GM12878 (cell line): ENCODE results near the gene CR2. TPM values are rescaled to one million over a fixed set of nuclear protein-coding genes. Genes with fewer than 3 reads are reported as not detected.

Experiments used
- ATAC-seq: fragments of 200-7000 bp; cut with Tn5 transposase; 3 replicates; pipeline ENCODE4 v1.9.1; 2020; ENCODE audit warnings: mild to moderate bottlenecking, moderate library complexity
- BruUV-seq: library from RNA; stranded (reverse); fragments of 400-500 nt; replicated peaks from 2 replicates; lab custom pipeline; 2021; lab: Mats Ljungman, UMichigan
- CTCF ChIA-PET: fragments of 300-600 bp; sonication (Branson Sonifier 250); formaldehyde crosslinking; extraction: SDS; loops from one replicate; lab custom pipeline; 2021; ENCODE audit warnings: inconsistent platforms; lab: Yijun Ruan, JAX
- POLR2A ChIA-PET: fragments of 350-600 bp; formaldehyde crosslinking; extraction: SDS; loops from one replicate; lab custom pipeline; 2021; ENCODE audit warnings: inconsistent platforms; lab: Charles Lee
- RAD21 ChIA-PET: fragments of 300-600 bp; sonication (Branson Sonifier 250); formaldehyde crosslinking; loops from one replicate; lab custom pipeline; 2023; ENCODE audit warnings: antibody characterized with exemption; ENCODE audit not compliant: unreplicated experiment; lab: Charles Lee
- SMC1A ChIA-PET: fragments of 300-600 bp; sonication (Branson Sonifier 250); formaldehyde crosslinking; loops from one replicate; lab custom pipeline; 2023; ENCODE audit not compliant: unreplicated experiment, uncharacterized antibody; lab: Charles Lee
- DNase-seq: peaks from one replicate; pipeline ENCODE4 v3.0.0-alpha.2; 2011; ENCODE audit warnings: low read depth, low spot score
- FAIRE-seq: peaks from 3 replicates; lab custom pipeline; 2011; peaks lifted over from hg19 to GRCh38; lab: Jason Lieb, UNC
- H2AFZ ChIP-seq: 2 replicates; pipeline ENCODE4 v1.6.0; 2011; ENCODE audit warnings: low read depth, low read length, control low read depth; ENCODE audit not compliant: control insufficient read depth
- H3K27ac ChIP-seq: 2 replicates; pipeline ENCODE4 v1.5.1; 2011; ENCODE audit warnings: control low read depth; ENCODE audit not compliant: control insufficient read depth, insufficient read depth
- H3K27me3 ChIP-seq, 2 experiments: replicated peaks in 1 of 2; 2 replicates each; pipeline versions ENCODE4 v1.6.0 to v1.6.1; 2011; ENCODE audit warnings: low read length in 1 of 2; ENCODE audit not compliant: control insufficient read depth in 2 of 2, insufficient read depth in 2 of 2
- H3K36me3 ChIP-seq, 2 experiments: 2 replicates each; pipeline ENCODE4 v1.5.1; 2011; ENCODE audit warnings: low read length in 1 of 2; ENCODE audit not compliant: control insufficient read depth in 2 of 2, insufficient read depth in 2 of 2
- H3K4me1 ChIP-seq: 2 replicates; pipeline ENCODE4 v1.6.1; 2011; ENCODE audit warnings: mild to moderate bottlenecking, low read length, moderate library complexity, mixed read lengths; ENCODE audit not compliant: control insufficient read depth, insufficient read depth
- H3K4me2 ChIP-seq: 2 replicates; pipeline ENCODE4 v1.6.0; 2011; ENCODE audit warnings: control low read depth; ENCODE audit not compliant: control insufficient read depth, insufficient read depth
- H3K4me3 ChIP-seq: fragments of 200-600 bp; sonication (generic); 2 replicates; pipeline ENCODE4 v1.5.1; 2016
- H3K79me2 ChIP-seq: 2 replicates; pipeline ENCODE4 v1.6.0; 2011; ENCODE audit warnings: low read length; ENCODE audit not compliant: control insufficient read depth, insufficient read depth
- H3K9ac ChIP-seq: 2 replicates; pipeline ENCODE4 v1.8.0; 2011; ENCODE audit warnings: low read length, control low read depth, mixed read lengths; ENCODE audit not compliant: control insufficient read depth, insufficient read depth
- H3K9me3 ChIP-seq: replicated peaks from 3 replicates; pipeline ENCODE4 v1.5.1; 2011; ENCODE audit warnings: mild to moderate bottlenecking, low read length; ENCODE audit not compliant: control insufficient read depth, insufficient read depth
- H4K20me1 ChIP-seq: 2 replicates; pipeline ENCODE4 v1.6.0; 2011; ENCODE audit not compliant: control insufficient read depth, insufficient read depth
- ASH2L ChIP-seq: fragments of 300-600, 200-600 bp; sonication (generic); IDR thresholded peaks from 2 replicates; pipeline ENCODE4 v1.6.1; 2017; ENCODE audit warnings: low read depth, mild to moderate bottlenecking, borderline replicate concordance
- ATF2 ChIP-seq: IDR thresholded peaks from 2 replicates; pipeline ENCODE4 v1.6.1; 2012; ENCODE audit warnings: low read length, inconsistent platforms
- CEBPB ChIP-seq, 2 experiments: fragments of 150-350 bp in 1 of 2; IDR thresholded peaks; 2 replicates each; pipeline ENCODE4 v1.6.1; 2012 to 2014; ENCODE audit warnings: low read depth in 2 of 2, low read length in 2 of 2, borderline replicate concordance in 1 of 2, inconsistent platforms in 1 of 2
- CREM ChIP-seq: IDR thresholded peaks from 2 replicates; pipeline ENCODE4 v1.6.1; 2014; ENCODE audit warnings: antibody characterized with exemption, low read depth
- DPF2 ChIP-seq: fragments of 450-650 bp; IDR thresholded peaks from 2 replicates; pipeline ENCODE4 v1.6.1; 2017; ENCODE audit warnings: mild to moderate bottlenecking
- EED ChIP-seq: sonication (generic); IDR thresholded peaks from 2 replicates; pipeline ENCODE4 v1.6.1; 2016; ENCODE audit warnings: antibody characterized with exemption, low read depth
- ETV6 ChIP-seq, 2 experiments: fragments of 450-650 bp in 1 of 2; IDR thresholded peaks in 1 of 2; conservative IDR thresholded peaks in 1 of 2; 2 replicates each; pipeline ENCODE4 v1.6.1; 2014; ENCODE audit warnings: antibody characterized with exemption in 1 of 2, borderline replicate concordance in 1 of 2, low read depth in 1 of 2, mild to moderate bottlenecking in 1 of 2, moderate library complexity in 1 of 2
- IRF4 ChIP-seq: IDR thresholded peaks from 2 replicates; pipeline ENCODE4 v1.6.1; 2011; ENCODE audit warnings: low read depth, low read length
- JUNB ChIP-seq: IDR thresholded peaks from 2 replicates; pipeline ENCODE4 v1.6.1; 2016; ENCODE audit warnings: antibody characterized with exemption, mild to moderate bottlenecking
- MEF2A ChIP-seq: IDR thresholded peaks from 2 replicates; pipeline ENCODE4 v1.6.1; 2011; ENCODE audit warnings: low read depth, mild to moderate bottlenecking, low read length, moderate library complexity; ENCODE audit not compliant: insufficient read depth
- MTA3 ChIP-seq: IDR thresholded peaks from 2 replicates; pipeline ENCODE4 v1.6.1; 2012; ENCODE audit warnings: low read length, inconsistent platforms, borderline replicate concordance
- NFIC ChIP-seq: IDR thresholded peaks from 2 replicates; pipeline ENCODE4 v1.6.1; 2012; ENCODE audit warnings: low read depth, mild to moderate bottlenecking, inconsistent platforms, low read length, moderate library complexity
- RAD21 ChIP-seq: IDR thresholded peaks from 2 replicates; pipeline ENCODE4 v1.6.1; 2011; ENCODE audit warnings: mild to moderate bottlenecking, low read depth, low read length, moderate library complexity; ENCODE audit not compliant: insufficient read depth
- RUNX3 ChIP-seq: IDR thresholded peaks from 2 replicates; pipeline ENCODE4 v1.6.1; 2012; ENCODE audit warnings: low read length, inconsistent platforms
- YY1 ChIP-seq: IDR thresholded peaks from 2 replicates; pipeline ENCODE4 v1.6.1; 2011; ENCODE audit warnings: low read depth, mild to moderate bottlenecking, low read length
- ZNF622 ChIP-seq: fragments of 450-650 bp; IDR thresholded peaks from 2 replicates; pipeline ENCODE4 v1.6.1; 2017; ENCODE audit warnings: mild to moderate bottlenecking, inconsistent platforms
- WGBS: methylation state at CpG from one replicate; pipeline ENCODE4 v1.1.6; 2016; ENCODE audit warnings: low lambda C conversion rate; ENCODE audit not compliant: insufficient replicate concordance, insufficient coverage; ENCODE audit errors: missing lambda C conversion rate; 5-methylcytosine and 5-hydroxymethylcytosine counted together
- in situ Hi-C: fragments of 300-500 bp; cut with MboI; formaldehyde crosslinking; loops from 9 replicates; pipeline ENCODE4 v1.14.3; 2018; ENCODE audit warnings: mixed read lengths
- intact Hi-C: fragments of 100-400 bp; cut with micrococcal nuclease; formaldehyde crosslinking; loops from one replicate; pipeline ENCODE4 v1.14.2; 2022; ENCODE audit not compliant: unreplicated experiment
- polyA plus RNA-seq, 11 experiments: library from polyadenylated mRNA; depleted of rRNA in 4 of 11; unstranded in 6 of 11; stranded (reverse) in 5 of 11; fragments of >200 nt; fragmentation: Nextera tagmentation in 4 of 11; fragmentation: Illumina TruSeq in 1 of 11; extraction: Ambion mirVana in 4 of 11; extraction: Trizol in 1 of 11; gene quantifications; 1 replicate in 1 of 11; 2 replicates in 10 of 11; pipeline versions ENCODE4 v1.2.1 to v1.2.3, GENCODE V29; 2011 to 2016; ENCODE audit warnings: inconsistent platforms in 2 of 11, missing spikeins in 2 of 11, low read depth in 1 of 11
- total RNA-seq, 4 experiments: library from RNA; depleted of rRNA in 3 of 4; stranded (reverse); fragments of >200 nt in 3 of 4; fragmentation: Illumina TruSeq in 1 of 4; extraction: Trizol in 1 of 4; gene quantifications; 2 replicates each; pipeline versions ENCODE4 v1.2.1 to v1.2.3, GENCODE V29; 2013 to 2021

The CR2 gene
- total and polyA plus RNA-seq, 10 of the 15 experiments (the other 5 are each of a cell fraction or from before 2014, with no cell fraction given) = 2.2 to 72.8 (median 50.6) TPM

- H4K20me1 ChIP-seq = no peaks in the 10 kb centered on the region
- no peaks in the 10 kb centered on the region for H3K27me3 ChIP-seq
- peak; percentile 59; the same call in 1 of the 2 replicates for TF ChIP-seq MTA3
- 0 out of 2 replicates have a peak, but pooled peaks have one; percentile 22 for TF ChIP-seq MEF2A
- 0 out of 2 replicates have a peak, but pooled peaks have one; percentile 6 for TF ChIP-seq RAD21
- TF ChIP-seq DPF2 = no peak
- TF ChIP-seq CEBPB (IDR thresholded peaks at IDR 0.05; ENCODE audit: borderline replicate concordance in 1 of 2, low read depth in 2 of 2, low read length in 2 of 2) = peak; percentile 91 to 96; a peak in 3 of 4 replicates
- peak in 1 of 2 experiments; percentile 69; a peak in 1 of 4 replicates for TF ChIP-seq ETV6 (conservative IDR thresholded peaks at IDR 0.05 in 1 of 2, IDR thresholded peaks at IDR 0.05 in 1 of 2; ENCODE audit: borderline replicate concordance in 1 of 2, low read depth in 1 of 2)
- peak; percentile 35; the same call in 1 of the 2 replicates for TF ChIP-seq EED
- TF ChIP-seq ASH2L = no peak
- TF ChIP-seq ATF2 = peak; percentile 53; the same call in 1 of the 2 replicates
- no peak for TF ChIP-seq ZNF622
- TF ChIP-seq IRF4 = peak; percentile 79
- TF ChIP-seq JUNB = peak; percentile 86
- TF ChIP-seq YY1 = no peak
- peak; percentile 7; the same call in 1 of the 2 replicates for TF ChIP-seq RUNX3
- peak; percentile 54 for TF ChIP-seq NFIC
- TF ChIP-seq CREM = peak; percentile 45; the same call in 1 of the 2 replicates
- BruUV-seq = no TSS peak
- ChIA-PET CTCF (interaction anchor here (0.9 to 5.4 kb wide), 6 partner anchors 16 to 326 kb away, joined by 3 to 154 read pairs (median 8); partner anchors contain the start of gene CD55), POLR2A (no interaction called here), SMC1A (interaction anchor here (1.0 to 5.2 kb wide), 5 partner anchors 24 to 324 kb away, joined by 3 to 69 read pairs (median 17); partner anchors contain the start of gene CR1), RAD21 (interaction anchor here (0.9 to 1.2 kb wide), 4 partner anchors 13 to 323 kb away, joined by 3 to 4 read pairs (median 3); no protein-coding TSS in a partner anchor)
- 0% methylated on average over 1 of the region's 1 CpG for WGBS
- no peak overlapping the region for H3K4me3 ChIP-seq
- H3K9ac ChIP-seq = no peak overlapping the region
- H3K27ac ChIP-seq = no peak overlapping the region; the same call in 1 of the 2 replicates
- peak; percentile 35 for FAIRE-seq
- in situ Hi-C loops = loop anchor here (5.0 kb wide), 1 partner anchor 330 kb away; no protein-coding TSS in a partner anchor
- DNase-seq = no peak
- intact Hi-C loops = loop anchor here (10.0 kb wide), 1 partner anchor 223 kb away; no protein-coding TSS in a partner anchor
- no peak overlapping the region for H2AFZ ChIP-seq
- no peak overlapping the region; the same call in 1 of the 2 replicates for H3K4me2 ChIP-seq
- no peaks in the 10 kb centered on the region for H3K36me3 ChIP-seq
- H3K4me1 ChIP-seq = peaks cover 10% of the 10 kb centered on the region
- H3K9me3 ChIP-seq = no peaks in the 10 kb centered on the region; the same call in 2 of the 3 replicates
- ATAC-seq = no peak
- H3K79me2 ChIP-seq = no peaks in the 10 kb centered on the region
These were observed 46.4 kb upstream of the CR2 start for GRCh38 chr1:207407655-207408260.
